GM19438 (cell line): ENCODE measurements around the gene HHIPL1.
A peak's percentile ranks its signal among the peaks of the same experiment; 100 is the strongest.

Experiments
- ATAC-seq: cut with Tn5 transposase; IDR thresholded peaks from one replicate; pipeline ENCODE4 v1.9.1; 2021; ENCODE audit warnings: low read depth; ENCODE audit not compliant: unreplicated experiment

The HHIPL1 gene

DNA sequence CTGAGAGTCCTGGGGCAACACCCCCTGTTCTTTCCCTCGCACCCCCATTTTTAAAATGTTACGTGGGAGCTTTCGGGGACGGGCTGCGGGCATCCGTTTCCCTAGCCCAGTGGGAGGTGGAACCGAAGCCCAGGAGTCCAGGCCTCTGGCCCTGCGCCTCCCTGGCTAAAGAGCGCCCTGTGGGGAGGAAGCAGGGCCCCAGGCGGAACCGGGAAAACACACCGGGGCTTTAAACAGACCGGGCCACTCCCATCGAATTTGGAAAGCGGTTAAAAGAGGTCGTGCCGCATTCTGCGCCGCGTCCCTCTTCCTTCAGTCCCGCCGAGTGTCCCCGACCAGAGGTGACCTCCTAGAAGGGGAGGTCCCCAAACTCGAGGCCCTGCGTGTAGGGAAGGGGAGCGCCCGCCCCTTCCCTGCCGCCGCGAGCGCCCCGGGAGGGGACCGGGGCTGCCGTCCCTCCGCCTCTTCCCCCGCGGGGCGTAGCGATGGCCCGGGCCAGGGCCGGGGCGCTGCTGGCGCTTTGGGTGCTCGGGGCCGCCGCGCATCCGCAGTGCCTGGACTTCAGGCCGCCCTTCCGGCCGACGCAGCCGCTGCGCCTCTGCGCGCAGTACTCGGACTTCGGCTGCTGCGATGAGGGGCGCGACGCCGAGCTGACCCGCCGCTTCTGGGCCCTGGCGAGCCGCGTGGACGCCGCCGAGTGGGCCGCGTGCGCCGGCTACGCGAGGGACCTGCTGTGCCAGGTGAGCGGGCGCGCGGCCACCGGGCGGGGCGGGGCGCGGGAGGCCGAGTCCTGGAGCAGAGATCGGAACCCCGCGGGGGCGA is at the start of gene HHIPL1:
HHIPL1 (plus strand) TSS at position 407 of the 822 bp plus-strand sequence; CDS start at position 486, 79 bp downstream.
- ATAC-seq = no peak

DNA sequence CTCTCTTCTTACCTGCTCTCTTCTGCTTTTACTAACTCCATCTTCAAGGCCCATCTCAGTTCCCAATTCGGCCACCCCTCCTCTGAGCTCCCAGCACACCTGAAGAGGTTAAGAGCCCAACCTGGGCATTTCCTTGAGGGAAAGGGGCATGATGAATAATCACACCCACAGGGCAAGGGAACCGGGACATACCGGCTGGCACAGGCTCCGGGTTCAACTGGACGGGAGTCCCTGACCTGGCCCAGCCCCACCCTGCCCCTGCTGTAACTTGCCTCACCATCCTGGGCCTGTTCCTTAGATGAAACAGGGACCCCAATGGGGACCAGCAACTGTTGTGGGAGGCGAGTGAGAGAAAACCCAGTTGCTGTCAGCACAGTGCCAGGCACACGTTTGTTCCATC is 49.4 kb upstream of the HHIPL1 start:
- no peak for ATAC-seq

GRCh38 chr14:99596071-99596627 is 48.8 kb upstream of the HHIPL1 start:
- ATAC-seq = no peak

DNA sequence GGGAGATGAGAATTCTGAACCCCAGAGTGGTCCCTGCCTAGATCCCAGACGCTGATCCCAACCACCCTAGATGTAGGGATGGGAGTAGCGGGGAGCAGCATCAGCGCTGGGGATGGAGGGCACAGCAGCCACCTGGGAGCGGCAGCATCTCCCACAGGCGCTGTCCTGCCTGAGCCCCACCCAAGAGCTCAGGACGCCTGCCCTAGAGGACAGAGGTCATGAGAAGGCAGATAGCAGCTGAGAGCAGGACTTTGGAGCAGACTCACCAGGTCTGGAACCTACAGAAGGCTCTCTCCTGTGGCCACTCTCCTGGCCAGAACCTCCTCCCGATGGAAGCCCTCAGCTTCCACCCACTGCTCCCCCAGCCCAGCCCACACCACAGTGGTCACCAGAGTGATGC is 48.2 kb upstream of the HHIPL1 start:
- no peak for ATAC-seq

DNA sequence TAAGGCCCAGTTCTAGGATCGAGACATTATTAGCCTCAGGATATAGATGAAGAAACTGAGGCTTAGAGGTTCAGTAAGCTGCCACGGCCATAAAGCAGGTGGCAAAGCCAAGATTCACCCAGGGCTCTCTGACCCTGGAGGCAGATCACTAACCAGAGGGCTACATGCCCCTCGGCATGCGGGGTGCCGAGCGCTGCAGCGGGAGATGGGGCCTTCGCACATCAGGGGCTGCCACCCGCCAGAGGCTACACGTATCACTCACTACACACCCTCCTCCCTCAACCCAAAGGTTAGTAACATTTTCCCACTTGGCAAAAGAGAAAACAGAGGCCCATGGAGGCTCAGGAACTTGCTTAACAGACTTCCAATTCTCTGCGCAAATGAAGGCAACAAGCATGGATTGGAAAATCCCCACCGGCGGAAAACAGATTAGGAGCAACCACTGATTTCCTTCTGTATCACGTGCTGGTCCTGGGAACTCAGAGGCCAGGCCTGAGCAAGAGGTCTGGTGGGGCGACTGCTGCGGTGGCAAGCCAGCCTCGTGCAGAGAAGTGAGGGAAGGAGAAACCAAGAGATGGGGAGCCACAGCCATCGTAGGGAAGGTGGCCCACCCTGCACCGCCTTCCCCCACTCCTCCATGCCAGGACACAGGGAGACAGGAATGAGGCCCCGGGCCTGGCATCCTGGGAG is 46.9 kb upstream of the HHIPL1 start:
- no peak for ATAC-seq

DNA sequence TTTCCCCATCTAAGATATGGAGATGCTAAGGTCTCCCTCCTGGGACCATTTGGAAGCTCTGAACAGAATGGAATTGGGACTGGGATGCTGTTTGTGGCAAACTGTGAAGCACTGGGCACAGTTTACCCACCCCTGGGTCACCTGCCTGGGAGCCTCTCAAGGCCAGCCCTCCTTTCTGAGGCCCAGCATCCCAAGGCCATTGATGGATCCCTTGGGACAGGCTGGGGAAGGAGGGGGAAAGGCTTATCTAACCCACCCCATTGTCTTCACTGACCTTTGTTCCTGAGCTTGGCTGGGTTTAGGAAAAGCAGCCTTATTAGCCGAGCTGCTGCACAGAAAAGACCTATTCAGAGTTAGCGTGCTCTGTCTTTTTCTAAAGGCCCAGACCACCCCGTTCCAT is 46.2 kb upstream of the HHIPL1 start:
- ATAC-seq = no peak

- ATAC-seq = no peak
Measured at GRCh38 chr14:99599393-99599792, 45.5 kb upstream of the HHIPL1 start.

GRCh38 chr14:99600232-99600888 is 44.6 kb upstream of the HHIPL1 start:
- ATAC-seq = no peak

- no peak for ATAC-seq
Measured at GRCh38 chr14:99601361-99601831, 43.5 kb upstream of the HHIPL1 start.

DNA sequence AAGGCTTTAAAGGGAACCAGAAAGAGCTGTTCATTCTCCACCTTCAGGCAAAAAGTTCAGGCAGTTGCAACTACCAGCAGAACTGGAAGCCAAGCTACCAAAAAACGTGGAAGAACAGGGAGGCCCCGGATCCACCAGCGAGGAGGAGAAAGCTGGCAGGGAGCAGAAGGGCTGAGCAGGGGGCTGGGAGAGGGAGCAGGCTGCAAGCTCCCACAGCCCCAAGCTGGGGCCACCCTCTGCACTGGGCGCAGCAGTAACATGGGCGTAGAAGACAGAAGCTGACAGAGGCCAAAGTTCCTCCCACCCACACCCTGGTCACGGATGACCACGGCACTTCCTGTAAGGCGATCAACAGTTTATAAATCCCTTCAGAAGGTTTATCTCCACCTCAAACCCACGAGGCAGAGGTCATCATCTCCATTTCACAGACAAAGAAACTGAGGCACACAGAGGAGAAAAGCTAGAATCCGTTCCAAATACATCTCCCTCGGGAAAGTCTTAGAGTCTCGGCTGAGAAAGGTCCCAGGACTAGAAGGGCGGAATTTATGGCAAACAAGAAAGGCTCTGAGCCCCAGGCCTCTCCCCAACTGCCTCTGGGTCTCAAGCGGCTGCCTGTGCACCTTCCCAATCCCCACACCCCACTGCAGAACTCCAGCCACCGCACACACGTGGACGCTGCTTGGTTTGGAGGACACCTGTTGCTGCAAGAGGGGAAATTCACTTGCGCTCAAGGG is 42.7 kb upstream of the HHIPL1 start:
- no peak for ATAC-seq

DNA sequence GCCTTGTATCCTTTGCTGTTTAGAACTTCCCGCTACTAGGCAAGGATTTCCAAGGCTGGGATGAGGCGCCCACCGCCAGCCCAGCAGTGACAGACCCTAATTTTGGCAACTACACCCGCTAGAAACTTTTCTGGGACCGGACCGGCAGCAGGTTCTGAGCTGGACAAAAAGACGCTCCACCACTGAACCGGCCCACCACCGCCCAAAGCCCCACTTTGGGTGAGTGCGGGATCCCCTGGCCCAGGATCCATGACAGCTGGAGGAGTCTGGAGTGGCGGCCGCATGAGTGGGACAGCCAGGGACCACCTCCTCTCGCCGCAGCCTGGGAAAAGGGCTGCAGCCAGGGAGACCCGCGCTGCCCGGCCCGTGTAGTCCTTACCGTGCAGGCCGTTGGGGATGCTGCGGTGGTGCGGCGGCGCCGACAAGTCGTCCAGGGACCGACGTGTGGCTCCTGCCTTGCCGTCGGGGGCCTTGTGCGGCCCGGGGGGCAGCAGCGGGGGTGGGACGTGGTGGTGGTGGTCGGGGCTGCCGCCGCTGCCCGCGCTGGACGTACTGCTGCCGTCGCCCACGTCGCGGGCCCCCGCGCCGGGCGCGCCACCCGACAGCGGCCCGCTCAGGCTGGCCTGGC is 42.0 kb upstream of the HHIPL1 start:
- ATAC-seq = no peak

GRCh38 chr14:99603471-99604277 is 41.3 kb upstream of the HHIPL1 start, which contains the start of gene CCDC85C:
CCDC85C (minus strand) TSS chr14:99604207; CDS start chr14:99603959, 248 bp downstream.
- ATAC-seq = no peak

- ATAC-seq = peak; percentile 85
Measured at GRCh38 chr14:99604278-99604765, 40.6 kb upstream of the HHIPL1 start.

- peak; percentile 26 for ATAC-seq
Measured at GRCh38 chr14:99604766-99605298, 40.1 kb upstream of the HHIPL1 start.

GRCh38 chr14:99605299-99605961 is 39.5 kb upstream of the HHIPL1 start:
- no peak for ATAC-seq

GRCh38 chr14:99606359-99606758 is 38.6 kb upstream of the HHIPL1 start:
- no peak for ATAC-seq

- no peak for ATAC-seq
Measured at GRCh38 chr14:99608591-99608990, 36.3 kb upstream of the HHIPL1 start.
